GM12874 (cell line): ENCODE measurements around the gene DEPP1.

Experiments
- CTCF ChIP-seq: IDR thresholded peaks from 2 replicates; pipeline ENCODE4 v1.5.1; 2011; ENCODE audit warnings: low read depth, mild to moderate bottlenecking, control low read depth, low read length, moderate library complexity; ENCODE audit not compliant: insufficient read depth

Gene DEPP1

GRCh38 chr10:44961230-44961571, 17.4 kb downstream of the DEPP1 start:
- TF ChIP-seq CTCF, result no peak

- no peak for TF ChIP-seq CTCF
Measured at GRCh38 chr10:44960482-44961229, 18.0 kb downstream of the DEPP1 start.

GRCh38 chr10:44960088-44960460, 18.5 kb downstream of the DEPP1 start:
- no peak for TF ChIP-seq CTCF

GRCh38 chr10:44959247-44960087, 19.1 kb downstream of the DEPP1 start, which contains the start of gene RASSF4:
RASSF4 (plus strand) TSS chr10:44959802; CDS start chr10:44970203, 10,401 bp downstream.
- no peak for TF ChIP-seq CTCF

GRCh38 chr10:44958898-44959246, 19.7 kb downstream of the DEPP1 start:
- no peak for TF ChIP-seq CTCF

GRCh38 chr10:44958196-44958897, 20.3 kb downstream of the DEPP1 start:
- no peak for TF ChIP-seq CTCF
